ENCODE measurements around the gene TTBK2. TPM values are rescaled to one million over a fixed set of nuclear protein-coding genes. Genes with fewer than 3 reads are reported as not detected.

TTBK2 gene
- polyA plus RNA-seq, 4 donors = 0.45 to 5.3 (median 1.4) TPM

GRCh38 chr15:42721016-42721415, 199.6 kb downstream of the TTBK2 start:
- H3K36me3 ChIP-seq (ENCODE audit: control insufficient read depth in 3 of 3, insufficient read depth in 2 of 3, low read depth in 1 of 3, low read length in 3 of 3) = peaks cover 15 to 74% (median 16%) of the 10 kb centered on the region in 3 donors
- H3K27me3 ChIP-seq (ENCODE audit: control insufficient read depth in 3 of 3, insufficient read depth in 3 of 3, low read length in 3 of 3) = no peaks in the 10 kb centered on the region
- H3K4me3 ChIP-seq (ENCODE audit: low read depth in 1 of 3, low read length in 3 of 3) = no peak overlapping the region
- no peak for DNase-seq
- H3K9me3 ChIP-seq (ENCODE audit: control insufficient read depth in 2 of 2, insufficient read depth in 1 of 2, low read depth in 1 of 2, low read length in 1 of 2) = no peaks in the 10 kb centered on the region
- FAIRE-seq = no peak
- 80 to 88% (median 85%) methylated on average over 6 of the region's 6 CpGs for WGBS, 3 donors
- no peaks in the 10 kb centered on the region for H3K4me1 ChIP-seq (ENCODE audit: control insufficient read depth in 3 of 3, insufficient read depth in 2 of 3, low read depth in 1 of 3, low read length in 2 of 3)
- H3K27ac ChIP-seq (ENCODE audit: low read depth in 1 of 3, low read length in 2 of 3) = no peak overlapping the region

- 86 to 95% (median 89%) methylated on average over 3 of the region's 3 CpGs for WGBS, 3 donors
- no peak overlapping the region for H3K4me3 ChIP-seq (ENCODE audit: low read depth in 1 of 3, low read length in 3 of 3)
- FAIRE-seq = no peak
- H3K4me1 ChIP-seq (ENCODE audit: control insufficient read depth in 3 of 3, insufficient read depth in 2 of 3, low read depth in 1 of 3, low read length in 2 of 3) = no peaks in the 10 kb centered on the region
- H3K27ac ChIP-seq (ENCODE audit: low read depth in 1 of 3, low read length in 2 of 3) = no peak overlapping the region
- peaks cover 11 to 64% (median 12%) of the 10 kb centered on the region in 3 donors for H3K36me3 ChIP-seq (ENCODE audit: control insufficient read depth in 3 of 3, insufficient read depth in 2 of 3, low read depth in 1 of 3, low read length in 3 of 3)
- no peak for DNase-seq
- H3K27me3 ChIP-seq (ENCODE audit: control insufficient read depth in 3 of 3, insufficient read depth in 3 of 3, low read length in 3 of 3) = no peaks in the 10 kb centered on the region
- no peaks in the 10 kb centered on the region for H3K9me3 ChIP-seq (ENCODE audit: control insufficient read depth in 2 of 2, insufficient read depth in 1 of 2, low read depth in 1 of 2, low read length in 1 of 2)
These were observed 200.5 kb downstream of the TTBK2 start for GRCh38 chr15:42720071-42720470.

DNA sequence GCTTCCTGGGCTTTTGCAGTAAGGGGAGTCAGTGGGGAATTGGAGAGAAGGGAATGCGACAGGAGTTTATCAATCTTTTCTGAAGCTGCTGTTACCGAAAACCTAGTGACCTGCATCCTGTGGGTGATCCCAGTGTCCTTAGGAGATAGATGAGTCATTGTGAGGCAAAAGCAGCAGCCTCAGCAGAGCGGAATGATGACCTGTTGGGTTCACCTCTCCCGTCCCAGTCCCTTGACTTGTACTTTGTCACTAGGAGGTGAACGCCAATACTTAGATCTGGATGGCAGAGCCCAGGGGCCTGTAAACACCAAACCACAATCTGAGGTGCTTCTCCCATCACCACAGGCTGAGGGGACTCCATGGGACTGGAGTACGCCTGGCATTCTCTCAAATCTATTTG, 201.5 kb downstream of the TTBK2 start:
- H3K27ac ChIP-seq (ENCODE audit: low read depth in 1 of 3, low read length in 2 of 3) = no peak overlapping the region
- no peak for FAIRE-seq
- no peaks in the 10 kb centered on the region for H3K4me1 ChIP-seq (ENCODE audit: control insufficient read depth in 3 of 3, insufficient read depth in 2 of 3, low read depth in 1 of 3, low read length in 2 of 3)
- no peaks in the 10 kb centered on the region for H3K9me3 ChIP-seq (ENCODE audit: control insufficient read depth in 2 of 2, insufficient read depth in 1 of 2, low read depth in 1 of 2, low read length in 1 of 2)
- no peaks in the 10 kb centered on the region for H3K27me3 ChIP-seq (ENCODE audit: control insufficient read depth in 3 of 3, insufficient read depth in 3 of 3, low read length in 3 of 3)
- no peak overlapping the region for H3K4me3 ChIP-seq (ENCODE audit: low read depth in 1 of 3, low read length in 3 of 3)
- 75 to 88% (median 78%) methylated on average over 5 to 6 of the region's 6 CpGs for WGBS, 3 donors
- peaks cover 2 to 54% (median 7%) of the 10 kb centered on the region in 3 donors for H3K36me3 ChIP-seq (ENCODE audit: control insufficient read depth in 3 of 3, insufficient read depth in 2 of 3, low read depth in 1 of 3, low read length in 3 of 3)
- no peak for DNase-seq

- FAIRE-seq (no peak), DNase-seq (no peak)
- no peaks in the 10 kb centered on the region for H3K4me1 ChIP-seq (ENCODE audit: control insufficient read depth in 3 of 3, insufficient read depth in 2 of 3, low read depth in 1 of 3, low read length in 2 of 3)
- H3K4me3 ChIP-seq (ENCODE audit: low read depth in 1 of 3, low read length in 3 of 3) = no peak overlapping the region
- no peaks in the 10 kb centered on the region for H3K27me3 ChIP-seq (ENCODE audit: control insufficient read depth in 3 of 3, insufficient read depth in 3 of 3, low read length in 3 of 3)
- 95 to 100% (median 96%) methylated on average over 2 of the region's 2 CpGs for WGBS, 3 donors
- H3K36me3 ChIP-seq (ENCODE audit: control insufficient read depth in 3 of 3, insufficient read depth in 2 of 3, low read depth in 1 of 3, low read length in 3 of 3) = peaks cover 2 to 35% (median 6%) of the 10 kb centered on the region in 3 donors
- no peak overlapping the region for H3K27ac ChIP-seq (ENCODE audit: low read depth in 1 of 3, low read length in 2 of 3)
- no peaks in the 10 kb centered on the region for H3K9me3 ChIP-seq (ENCODE audit: control insufficient read depth in 2 of 2, insufficient read depth in 1 of 2, low read depth in 1 of 2, low read length in 1 of 2)
These were observed 204.0 kb downstream of the TTBK2 start for GRCh38 chr15:42716626-42717025.

- Histone ChIP-seq H3K27me3 (ENCODE audit: control insufficient read depth in 3 of 3, insufficient read depth in 3 of 3, low read length in 3 of 3) (no peaks in the 10 kb centered on the region), H3K27ac (ENCODE audit: low read depth in 1 of 3, low read length in 2 of 3) (no peak overlapping the region), H3K9me3 (ENCODE audit: control insufficient read depth in 2 of 2, insufficient read depth in 1 of 2, low read depth in 1 of 2, low read length in 1 of 2) (no peaks in the 10 kb centered on the region), H3K36me3 (ENCODE audit: control insufficient read depth in 3 of 3, insufficient read depth in 2 of 3, low read depth in 1 of 3, low read length in 3 of 3) (peaks cover 2 to 32% (median 6%) of the 10 kb centered on the region in 3 donors), H3K4me1 (ENCODE audit: control insufficient read depth in 3 of 3, insufficient read depth in 2 of 3, low read depth in 1 of 3, low read length in 2 of 3) (no peaks in the 10 kb centered on the region), H3K4me3 (ENCODE audit: low read depth in 1 of 3, low read length in 3 of 3) (no peak overlapping the region)
- DNase-seq (no peak), FAIRE-seq (no peak)
- 80 to 90% (median 90%) methylated on average over 4 to 5 of the region's 5 CpGs for WGBS, 3 donors
These were observed 204.5 kb downstream of the TTBK2 start for GRCh38 chr15:42716125-42716524.

- Histone ChIP-seq H3K27ac (ENCODE audit: low read depth in 1 of 3, low read length in 2 of 3) (no peak overlapping the region), H3K36me3 (ENCODE audit: control insufficient read depth in 3 of 3, insufficient read depth in 2 of 3, low read depth in 1 of 3, low read length in 3 of 3) (peaks cover 0 to 3% (median 0%) of the 10 kb centered on the region in 3 donors), H3K4me3 (ENCODE audit: low read depth in 1 of 3, low read length in 3 of 3) (no peak overlapping the region), H3K4me1 (ENCODE audit: control insufficient read depth in 3 of 3, insufficient read depth in 2 of 3, low read depth in 1 of 3, low read length in 2 of 3) (no peaks in the 10 kb centered on the region), H3K27me3 (ENCODE audit: control insufficient read depth in 3 of 3, insufficient read depth in 3 of 3, low read length in 3 of 3) (no peaks in the 10 kb centered on the region), H3K9me3 (ENCODE audit: control insufficient read depth in 2 of 2, insufficient read depth in 1 of 2, low read depth in 1 of 2, low read length in 1 of 2) (no peaks in the 10 kb centered on the region)
- FAIRE-seq = no peak
- 94 to 97% (median 96%) methylated on average over 4 of the region's 4 CpGs for WGBS, 3 donors
- DNase-seq = no peak
These were observed 208.0 kb downstream of the TTBK2 start for GRCh38 chr15:42712584-42712983.

GRCh38 chr15:42711746-42712145, 208.8 kb downstream of the TTBK2 start:
- H3K4me1 ChIP-seq (ENCODE audit: control insufficient read depth in 3 of 3, insufficient read depth in 2 of 3, low read depth in 1 of 3, low read length in 2 of 3) = no peaks in the 10 kb centered on the region
- H3K27me3 ChIP-seq (ENCODE audit: control insufficient read depth in 3 of 3, insufficient read depth in 3 of 3, low read length in 3 of 3) = no peaks in the 10 kb centered on the region
- no peaks in the 10 kb centered on the region for H3K9me3 ChIP-seq (ENCODE audit: control insufficient read depth in 2 of 2, insufficient read depth in 1 of 2, low read depth in 1 of 2, low read length in 1 of 2)
- 90 to 94% (median 92%) methylated on average over 3 of the region's 3 CpGs for WGBS, 3 donors
- DNase-seq (no peak), FAIRE-seq (no peak)
- no peaks in the 10 kb centered on the region for H3K36me3 ChIP-seq (ENCODE audit: control insufficient read depth in 3 of 3, insufficient read depth in 2 of 3, low read depth in 1 of 3, low read length in 3 of 3)
- no peak overlapping the region for H3K27ac ChIP-seq (ENCODE audit: low read depth in 1 of 3, low read length in 2 of 3)
- H3K4me3 ChIP-seq (ENCODE audit: low read depth in 1 of 3, low read length in 3 of 3) = no peak overlapping the region

DNA sequence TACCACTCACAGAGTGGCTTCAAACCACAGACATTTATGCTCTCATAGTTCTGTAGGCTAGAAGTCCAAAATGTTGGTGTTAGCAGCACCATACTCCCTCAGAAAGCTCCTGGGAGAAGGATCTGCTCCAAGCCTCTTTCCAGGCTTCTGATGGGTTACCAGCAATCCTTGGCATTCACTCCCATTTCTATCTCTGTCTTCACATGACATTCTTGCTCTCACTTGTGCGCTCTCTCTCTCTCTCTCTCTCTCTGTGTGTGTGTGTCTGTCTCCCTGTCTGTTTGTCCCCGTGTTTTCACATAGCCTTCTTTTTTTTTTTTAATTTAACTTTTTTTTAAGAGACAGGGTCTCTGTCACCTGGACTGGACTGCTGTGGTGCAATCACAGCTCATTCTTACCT, 209.9 kb downstream of the TTBK2 start:
- H3K9me3 ChIP-seq (ENCODE audit: control insufficient read depth in 2 of 2, insufficient read depth in 1 of 2, low read depth in 1 of 2, low read length in 1 of 2) = no peaks in the 10 kb centered on the region
- H3K27me3 ChIP-seq (ENCODE audit: control insufficient read depth in 3 of 3, insufficient read depth in 3 of 3, low read length in 3 of 3) = no peaks in the 10 kb centered on the region
- WGBS, 3 donors = 82 to 91% (median 86%) methylated on average over 2 of the region's 2 CpGs
- no peak overlapping the region for H3K4me3 ChIP-seq (ENCODE audit: low read depth in 1 of 3, low read length in 3 of 3)
- no peak for DNase-seq
- H3K36me3 ChIP-seq (ENCODE audit: control insufficient read depth in 3 of 3, insufficient read depth in 2 of 3, low read depth in 1 of 3, low read length in 3 of 3) = peaks cover 0 to under 1% (median 0%) of the 10 kb centered on the region in 3 donors
- H3K27ac ChIP-seq (ENCODE audit: low read depth in 1 of 3, low read length in 2 of 3) = no peak overlapping the region
- FAIRE-seq = no peak
- H3K4me1 ChIP-seq (ENCODE audit: control insufficient read depth in 3 of 3, insufficient read depth in 2 of 3, low read depth in 1 of 3, low read length in 2 of 3) = no peaks in the 10 kb centered on the region

DNA sequence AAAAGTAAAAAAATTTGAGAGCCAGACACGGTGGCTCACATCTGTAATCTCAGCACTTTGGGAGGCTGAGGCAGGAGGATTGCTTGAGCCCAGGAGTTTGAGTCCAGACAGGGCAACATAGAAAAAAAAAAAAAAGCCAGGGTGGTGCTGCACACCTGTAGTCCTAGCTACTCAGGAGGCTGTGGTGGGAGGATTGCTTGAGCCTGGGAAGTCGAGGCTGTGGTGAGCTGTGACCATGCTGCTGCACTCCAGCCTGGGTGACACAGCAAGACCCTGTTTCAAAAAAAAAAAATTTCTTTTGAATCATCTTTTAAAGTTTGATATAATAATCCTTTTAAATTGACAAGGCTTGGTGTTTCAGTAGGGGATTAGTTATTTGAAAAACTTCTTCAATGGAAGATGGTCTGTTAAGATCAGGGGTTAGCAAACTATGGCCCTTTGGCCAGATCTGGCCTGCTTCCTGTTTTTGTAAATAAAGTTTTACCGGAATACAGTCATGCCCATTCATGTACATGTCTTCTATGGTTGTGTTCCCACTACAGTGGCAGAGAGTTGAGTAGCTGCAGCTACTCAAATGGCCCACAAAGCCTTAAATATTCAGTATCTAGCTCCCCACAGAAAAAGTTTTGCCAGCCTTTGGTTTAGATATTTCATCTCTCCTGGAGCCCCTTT, 212.6 kb downstream of the TTBK2 start:
- Histone ChIP-seq H3K36me3 (ENCODE audit: control insufficient read depth in 3 of 3, insufficient read depth in 2 of 3, low read depth in 1 of 3, low read length in 3 of 3) (peaks cover 0 to 6% (median 0%) of the 10 kb centered on the region in 3 donors), H3K27me3 (ENCODE audit: control insufficient read depth in 3 of 3, insufficient read depth in 3 of 3, low read length in 3 of 3) (no peaks in the 10 kb centered on the region), H3K27ac (ENCODE audit: low read depth in 1 of 3, low read length in 2 of 3) (no peak overlapping the region), H3K4me3 (ENCODE audit: low read depth in 1 of 3, low read length in 3 of 3) (no peak overlapping the region), H3K4me1 (ENCODE audit: control insufficient read depth in 3 of 3, insufficient read depth in 2 of 3, low read depth in 1 of 3, low read length in 2 of 3) (no peaks in the 10 kb centered on the region), H3K9me3 (ENCODE audit: control insufficient read depth in 2 of 2, insufficient read depth in 1 of 2, low read depth in 1 of 2, low read length in 1 of 2) (no peaks in the 10 kb centered on the region)
- no peak for DNase-seq
- 72 to 81% (median 76%) methylated on average over 3 of the region's 3 CpGs for WGBS, 3 donors
- FAIRE-seq = no peak
